HepG2 (cell line): ENCODE measurements around the gene PRDM12. TPM values are rescaled to one million over a fixed set of nuclear protein-coding genes. Genes with fewer than 3 reads are reported as not detected.
A peak's percentile ranks its signal among the peaks of the same experiment; 100 is the strongest.

Experiments
- ATAC-seq: fragments of 200-7000 bp; cut with Tn5 transposase; 3 replicates; pipeline ENCODE4 v1.9.1; 2020; ENCODE audit warnings: mild to moderate bottlenecking, moderate library complexity
- BruUV-seq: library from RNA; stranded (reverse); fragments of 400-500 nt; replicated peaks from 2 replicates; lab custom pipeline; 2021; lab: Mats Ljungman, UMichigan
- CTCF ChIA-PET: fragments of 300-600 bp; formaldehyde crosslinking; extraction: SDS; loops from one replicate; lab custom pipeline; 2021; ENCODE audit warnings: low total read pairs, inconsistent platforms, low intra/inter-chr PET ratio; lab: Yijun Ruan, JAX
- POLR2A ChIA-PET: fragments of 350-600 bp; sonication (Branson Sonifier 250); formaldehyde crosslinking; loops from one replicate; lab custom pipeline; 2020; ENCODE audit warnings: antibody characterized with exemption, inconsistent platforms; lab: Yijun Ruan, JAX
- DNase-seq: peaks from one replicate; pipeline ENCODE4 v3.0.0-alpha.2; 2015; ENCODE audit warnings: low spot score
- FAIRE-seq: peaks from 3 replicates; lab custom pipeline; 2011; peaks lifted over from hg19 to GRCh38; lab: Jason Lieb, UNC
- H2AFZ ChIP-seq: one replicate; pipeline ENCODE4 v1.6.1; 2011; ENCODE audit warnings: low read length, inconsistent platforms
- H3K27ac ChIP-seq: fragments of 300-600 bp; 3 replicates; pipeline ENCODE4 v1.8.0; 2011; ENCODE audit warnings: mixed run types, mild to moderate bottlenecking, mixed read lengths, low read length, inconsistent platforms; ENCODE audit not compliant: insufficient read depth; ENCODE audit errors: extremely low read length
- H3K27me3 ChIP-seq, 2 experiments: fragments of 200-600 bp in 1 of 2; 2 replicates in 1 of 2; 3 replicates in 1 of 2; pipeline versions ENCODE4 v1.6.0 to v1.8.0; 2011; ENCODE audit warnings: low read length in 2 of 2, mild to moderate bottlenecking in 2 of 2, moderate library complexity in 2 of 2, inconsistent platforms in 1 of 2; ENCODE audit not compliant: insufficient read depth in 2 of 2, control insufficient read depth in 1 of 2
- H3K36me3 ChIP-seq, 2 experiments: fragments of 200-600 bp in 1 of 2; replicated peaks in 1 of 2; 2 replicates in 1 of 2; 3 replicates in 1 of 2; pipeline versions ENCODE4 v1.5.1 to v1.8.0; 2011; ENCODE audit warnings: low read length in 2 of 2, inconsistent platforms in 1 of 2; ENCODE audit not compliant: insufficient read depth in 2 of 2, control insufficient read depth in 1 of 2
- H3K4me1 ChIP-seq: 2 replicates; pipeline ENCODE4 v1.5.1; 2012; ENCODE audit warnings: low read length, inconsistent platforms; ENCODE audit not compliant: insufficient read depth
- H3K4me2 ChIP-seq: 2 replicates; pipeline ENCODE4 v1.6.0; 2011; ENCODE audit warnings: low read depth, low read length, inconsistent platforms
- H3K4me3 ChIP-seq, 3 experiments: fragments of 200-600 bp in 1 of 3; sonication (generic), shearing (Covaris generic) in 1 of 3; replicated peaks in 1 of 3; 2 replicates each; pipeline ENCODE4 v1.5.1; 2011 to 2016; ENCODE audit warnings: low read length in 3 of 3, inconsistent platforms in 2 of 3, low read depth in 2 of 3, mild to moderate bottlenecking in 2 of 3, control low read depth in 1 of 3, mixed read lengths in 1 of 3; ENCODE audit not compliant: insufficient read depth in 1 of 3
- H3K79me2 ChIP-seq: one replicate; pipeline ENCODE4 v1.6.1; 2011; ENCODE audit warnings: low read length, inconsistent platforms; ENCODE audit not compliant: insufficient read depth
- H3K9ac ChIP-seq: 2 replicates; pipeline ENCODE4 v1.6.0; 2011; ENCODE audit warnings: mild to moderate bottlenecking, low read depth, low read length, inconsistent platforms; ENCODE audit not compliant: insufficient read depth
- H3K9me3 ChIP-seq: 2 replicates; pipeline ENCODE4 v1.5.1; 2012; ENCODE audit warnings: mild to moderate bottlenecking, low read length
- H4K20me1 ChIP-seq: 2 replicates; pipeline ENCODE4 v1.6.0; 2011; ENCODE audit warnings: inconsistent platforms, mild to moderate bottlenecking, low read length, moderate library complexity; ENCODE audit not compliant: insufficient read depth
- IRF1 ChIP-seq: sonication (generic); formaldehyde crosslinking; IDR thresholded peaks from 2 replicates; pipeline ENCODE4 v1.4.0; 2020; ENCODE audit warnings: low read depth, mild to moderate bottlenecking, missing genetic modification reagents
- ZBTB34 ChIP-seq: sonication (generic); formaldehyde crosslinking; IDR thresholded peaks from 2 replicates; pipeline ENCODE4 v1.8.0; 2022; ENCODE audit warnings: mild to moderate bottlenecking, missing genetic modification reagents
- ZNF232 ChIP-seq: sonication (generic); formaldehyde crosslinking; IDR thresholded peaks from 2 replicates; pipeline ENCODE4 v1.4.0; 2020; ENCODE audit warnings: missing genetic modification reagents, borderline replicate concordance
- ZNF619 ChIP-seq: sonication (generic); formaldehyde crosslinking; IDR thresholded peaks from 2 replicates; pipeline ENCODE4 v1.4.0; 2020; ENCODE audit warnings: mild to moderate bottlenecking, missing genetic modification reagents
- ZNF713 ChIP-seq: sonication (generic); formaldehyde crosslinking; IDR thresholded peaks from 2 replicates; pipeline ENCODE4 v1.4.0; 2020; ENCODE audit warnings: mild to moderate bottlenecking, missing genetic modification reagents
- WGBS: methylation state at CpG from one replicate; pipeline ENCODE4 v1.1.6; 2017; ENCODE audit warnings: low lambda C conversion rate; 5-methylcytosine and 5-hydroxymethylcytosine counted together
- in situ Hi-C: cut with HindIII; loops from 2 replicates; pipeline ENCODE4 v1.10.0; 2017; ENCODE audit warnings: low pct_unique_long_range_greater_than_20kb; ENCODE audit not compliant: extremely low pct_ligation_motif_present
- intact Hi-C: fragments of 100-400 bp; cut with micrococcal nuclease; formaldehyde crosslinking; loops from one replicate; pipeline ENCODE4 v1.10.0; 2022; ENCODE audit not compliant: unreplicated experiment
- polyA plus RNA-seq, 8 experiments: library from polyadenylated mRNA; depleted of rRNA in 3 of 8; stranded (reverse) in 7 of 8; unstranded in 1 of 8; fragments of >200 nt; fragmentation: Illumina TruSeq in 4 of 8; extraction: Trizol in 4 of 8; gene quantifications; 2 replicates each; pipeline versions ENCODE4 v1.2.1 to v1.2.3, GENCODE V29; 2011 to 2016; ENCODE audit warnings: low read depth in 4 of 8, missing spikeins in 1 of 8, mixed read lengths in 1 of 8; ENCODE audit not compliant: insufficient read depth in 1 of 8
- total RNA-seq, 5 experiments: library from RNA; depleted of rRNA; stranded (reverse); fragments of >200 nt; fragmentation: Illumina TruSeq; extraction: Trizol; gene quantifications; 2 replicates each; pipeline ENCODE4 v1.2.3, GENCODE V29; 2016; ENCODE audit warnings: low read depth in 1 of 5

PRDM12 gene
- total and polyA plus RNA-seq, 2 of the 13 experiments (the other 11 are each of a cell fraction or from before 2014, with no cell fraction given), result 0.04 to 0.07 TPM

GRCh38 chr9:130714586-130715110 is 50.3 kb downstream of the PRDM12 start:
- DNase-seq (no peak), FAIRE-seq (no peak), ATAC-seq (no peak)
- no TSS peak for BruUV-seq
- H3K9ac ChIP-seq, result peak overlapping the region; percentile 87
- H3K4me2 ChIP-seq, result peak overlapping the region; percentile 85
- no peak overlapping the region for H2AFZ ChIP-seq
- H3K4me1 ChIP-seq, result peaks cover 26% of the 10 kb centered on the region
- peaks cover 46% of the 10 kb centered on the region for H3K79me2 ChIP-seq
- H4K20me1 ChIP-seq, result peaks cover 13% of the 10 kb centered on the region; the same call in 1 of the 2 replicates
- H3K27ac ChIP-seq, result no peak overlapping the region
- peak overlapping the region; percentile 91 to 95 (median 92) for H3K4me3 ChIP-seq
- 13% methylated on average over 7 of the region's 7 CpGs for WGBS
- in situ Hi-C loops, result loop anchor here (5.0 to 10.0 kb wide), 2 partner anchors 148 to 280 kb away; no protein-coding TSS in a partner anchor
- no peaks in the 10 kb centered on the region for H3K36me3 ChIP-seq
- no peaks in the 10 kb centered on the region for H3K9me3 ChIP-seq
- POLR2A ChIA-PET, result interaction anchor here (0.7 to 1.4 kb wide), 2 partner anchors 25 to 54 kb away, joined by 3 to 5 read pairs; no protein-coding TSS in a partner anchor
- intact Hi-C loops, result loop anchor here (10.0 kb wide), 1 partner anchor 120 kb away; the partner anchor contains the start of gene ABL1
- CTCF ChIA-PET, result no interaction called here
- TF ChIP-seq ZBTB34 (CRISPR knock-in tag) (no peak), ZNF713 (CRISPR knock-in tag) (no peak), IRF1 (CRISPR knock-in tag) (no peak), ZNF232 (no peak), ZNF619 (CRISPR knock-in tag) (no peak)
- no peaks in the 10 kb centered on the region; a peak in 1 of 5 replicates for H3K27me3 ChIP-seq
